Measurements from ENCODE around the gene ZNF865.

The ZNF865 gene

GRCh38 chr19:55609326-55609725 lies 3.9 kb downstream of the ZNF865 start:
- DNase-seq, result no peak

- DNase-seq, result no peak
Measured at GRCh38 chr19:55611300-55611982, 6.0 kb downstream of the ZNF865 start.

DNA sequence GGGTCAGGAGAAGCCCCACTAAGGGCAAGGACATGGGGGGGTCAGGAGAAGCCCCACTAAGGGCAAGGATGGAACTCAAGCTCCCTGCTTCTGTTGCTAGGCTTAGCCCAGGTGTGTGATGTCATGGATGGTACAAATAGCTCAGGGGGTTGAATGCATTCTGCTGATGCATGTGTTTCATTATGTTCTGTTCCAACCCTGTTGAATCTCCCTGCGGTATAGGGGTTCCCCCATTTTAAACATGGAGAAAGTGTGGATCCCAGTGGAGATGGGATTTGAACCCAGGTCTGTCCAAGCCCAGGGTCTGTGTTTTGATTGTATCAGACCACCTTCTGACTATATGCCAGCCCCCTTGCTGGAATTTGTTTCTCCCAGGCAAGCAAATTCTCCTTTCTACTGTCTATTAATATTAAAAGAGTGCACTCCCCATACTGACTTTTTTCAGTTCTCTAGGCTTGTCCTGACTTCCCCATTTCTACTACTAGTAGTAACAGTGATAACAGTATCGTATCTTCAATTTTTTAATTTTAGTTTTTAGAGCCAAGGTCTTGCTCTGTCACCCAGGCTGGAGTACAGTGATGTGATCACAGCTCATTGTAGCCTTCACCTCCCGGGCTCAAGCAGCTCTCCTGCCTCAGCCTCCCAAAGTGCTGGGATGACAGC lies 6.7 kb downstream of the ZNF865 start:
- DNase-seq, result no peak

- DNase-seq, result no peak
Measured at GRCh38 chr19:55613396-55613795, 7.9 kb downstream of the ZNF865 start.

- DNase-seq, result no peak
Measured at GRCh38 chr19:55613930-55614710, 8.7 kb downstream of the ZNF865 start.

GRCh38 chr19:55614711-55615542 lies 9.5 kb downstream of the ZNF865 start:
- no peak for DNase-seq

- no peak for DNase-seq
Measured at GRCh38 chr19:55615543-55616394, 10.3 kb downstream of the ZNF865 start.

DNA sequence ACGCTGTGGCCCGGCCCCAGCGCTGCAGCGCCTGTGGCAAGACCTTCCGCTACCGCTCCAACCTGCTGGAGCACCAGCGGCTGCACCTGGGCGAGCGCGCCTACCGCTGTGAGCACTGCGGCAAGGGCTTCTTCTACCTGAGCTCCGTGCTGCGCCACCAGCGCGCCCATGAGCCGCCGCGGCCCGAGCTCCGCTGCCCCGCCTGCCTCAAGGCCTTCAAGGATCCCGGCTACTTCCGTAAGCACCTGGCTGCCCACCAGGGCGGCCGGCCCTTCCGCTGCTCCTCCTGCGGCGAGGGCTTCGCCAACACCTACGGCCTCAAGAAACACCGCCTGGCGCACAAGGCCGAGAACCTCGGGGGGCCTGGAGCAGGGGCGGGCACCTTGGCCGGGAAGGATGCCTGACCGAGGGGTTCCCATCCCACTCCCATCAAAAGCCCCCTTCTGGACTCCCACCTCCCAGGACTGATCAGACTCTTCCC lies 11.0 kb downstream of the ZNF865 start:
- DNase-seq, result no peak

- no peak for DNase-seq
Measured at GRCh38 chr19:55617426-55617825, 12.0 kb downstream of the ZNF865 start.

GRCh38 chr19:55618426-55618825 lies 13.0 kb downstream of the ZNF865 start:
- no peak for DNase-seq

GRCh38 chr19:55619286-55619685 lies 13.8 kb downstream of the ZNF865 start:
- DNase-seq, result no peak

GRCh38 chr19:55620410-55621204 lies 15.2 kb downstream of the ZNF865 start:
- no peak for DNase-seq

DNA sequence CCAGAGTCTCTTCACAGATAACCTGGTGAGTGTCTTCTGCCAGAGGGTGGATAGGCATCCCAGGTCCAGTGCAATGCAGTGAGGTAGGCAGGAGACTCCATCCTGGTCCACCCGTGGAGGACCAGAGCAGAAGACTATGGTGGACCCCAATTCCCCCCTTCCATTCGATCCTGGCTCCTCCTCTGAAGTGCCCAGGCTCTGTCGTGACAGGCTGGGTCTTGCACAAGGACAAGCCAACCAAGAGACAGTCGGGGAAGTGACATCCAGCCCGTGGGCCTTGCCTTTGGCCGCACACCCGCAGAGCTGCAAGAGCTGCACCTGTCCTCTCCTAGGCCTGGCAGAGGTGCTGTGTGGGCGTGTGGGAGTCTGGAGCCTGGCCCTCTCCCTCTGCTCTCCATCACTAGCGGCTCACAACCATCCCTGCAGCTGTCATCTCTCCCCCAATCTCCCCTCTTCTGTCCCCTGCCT lies 15.8 kb downstream of the ZNF865 start:
- DNase-seq, result no peak

DNA sequence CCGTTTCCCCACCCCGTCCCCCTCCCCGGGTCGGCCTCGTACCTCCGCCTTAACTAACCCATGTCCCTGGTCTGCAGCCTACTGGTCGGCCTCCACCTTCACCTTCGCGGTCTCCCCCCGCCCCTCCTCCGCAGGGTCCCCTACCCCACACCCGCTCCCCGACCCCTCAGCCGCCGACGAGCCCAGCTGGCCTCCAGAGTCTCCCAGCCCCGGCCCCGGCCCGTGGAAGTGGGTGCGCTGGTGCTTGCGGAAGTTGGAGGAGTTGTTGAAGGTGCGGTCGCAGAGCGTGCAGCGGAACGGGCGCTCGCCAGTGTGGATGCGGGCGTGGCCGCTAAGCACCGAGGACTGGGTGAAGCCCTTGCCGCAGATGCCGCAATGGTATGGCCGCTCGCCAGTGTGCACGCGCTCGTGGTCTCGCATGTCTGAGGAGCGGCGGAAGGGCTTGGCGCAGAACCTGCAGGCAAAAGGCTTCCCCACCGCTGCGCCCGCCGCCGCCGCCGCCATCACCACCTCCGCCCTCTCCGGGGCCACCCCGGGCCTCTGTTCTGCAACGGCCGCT lies 16.3 kb downstream of the ZNF865 start:
- no peak for DNase-seq

DNA sequence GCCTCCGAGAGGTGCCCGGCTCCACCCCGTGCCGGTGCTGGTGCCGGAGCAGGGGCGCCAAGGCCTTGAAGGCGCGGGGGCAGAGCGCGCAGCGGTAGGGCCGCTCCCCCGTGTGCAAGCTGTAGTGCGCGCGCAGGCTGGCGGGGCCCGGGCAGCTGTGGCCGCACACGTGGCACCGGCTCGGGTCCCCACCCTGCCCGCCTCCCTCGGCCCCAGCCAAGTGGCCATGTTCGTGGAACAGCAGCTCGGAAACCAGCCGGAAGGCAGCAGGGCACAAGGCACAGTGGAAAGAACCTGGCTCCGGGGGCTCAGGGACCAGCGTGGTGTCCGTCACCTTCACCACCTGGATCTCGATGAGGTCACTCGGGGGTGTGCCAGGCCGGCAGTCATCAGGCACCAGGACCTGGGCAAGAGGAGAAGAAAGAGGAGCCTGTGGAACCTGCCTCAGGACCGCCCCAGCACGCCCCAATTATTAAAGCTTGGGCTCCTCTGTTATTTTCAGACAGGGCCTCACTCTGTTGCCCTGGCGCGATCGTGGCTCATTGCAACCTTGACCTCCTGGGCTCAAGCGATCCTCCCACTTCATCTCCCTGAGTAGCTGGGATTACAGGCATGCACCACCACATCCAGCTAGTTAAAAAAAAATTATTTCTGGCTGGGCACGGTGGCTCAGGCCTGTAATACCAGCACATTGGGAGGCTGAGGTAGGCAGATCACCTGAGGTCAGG lies 17.0 kb downstream of the ZNF865 start:
- DNase-seq, result no peak

DNA sequence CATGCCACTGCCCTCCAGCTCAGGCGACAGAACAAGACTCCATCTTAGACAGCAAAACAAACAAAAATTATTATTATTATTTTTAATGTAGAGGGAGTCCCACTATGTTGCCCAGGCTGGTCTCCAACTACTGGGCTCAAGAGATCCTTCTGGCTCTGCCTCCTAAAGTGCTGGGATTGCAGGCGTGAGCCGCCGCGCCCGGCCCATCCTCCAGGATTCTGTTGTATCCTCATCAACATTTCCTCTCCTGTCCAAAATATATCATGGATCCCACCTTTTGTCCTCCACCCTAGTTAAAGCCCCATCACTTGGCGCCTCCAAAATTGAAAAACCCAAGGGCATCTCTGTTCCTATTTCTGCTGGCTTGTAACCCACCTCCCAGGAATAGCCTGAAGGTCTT lies 17.7 kb downstream of the ZNF865 start:
- DNase-seq, result no peak

- DNase-seq, result no peak
Measured at GRCh38 chr19:55623561-55623960, 18.1 kb downstream of the ZNF865 start.

- peak; percentile 94 for DNase-seq
Measured at GRCh38 chr19:55624109-55625003, 18.9 kb downstream of the ZNF865 start, which contains the start of gene ZNF784. Gene ZNF784, minus strand, starts transcription at chr19:55624566. Its CDS starts 5 bp downstream, at chr19:55624561.

- no peak for DNase-seq
Measured at GRCh38 chr19:55625004-55625326, 19.5 kb downstream of the ZNF865 start.

Data from NCI-H510A treated with DMSO at 0.1 percent for 48 hours (cell line).